GM12892 (cell line): Measurements from ENCODE around the gene SLC52A1.
A peak's percentile ranks its signal among the peaks of the same experiment; 100 is the strongest.

Source experiments
- DNase-seq: peaks from one replicate; pipeline ENCODE4 v3.0.0; 2011; ENCODE audit not compliant: insufficient read length
- FAIRE-seq: peaks from 2 replicates; lab custom pipeline; 2011; peaks lifted over from hg19 to GRCh38; lab: Jason Lieb, UNC
- POLR2A ChIP-seq: IDR thresholded peaks from 2 replicates; pipeline ENCODE4 v1.6.1; 2011; ENCODE audit warnings: low read depth, low read length, control low read depth
- POLR2AphosphoS5 ChIP-seq: IDR thresholded peaks from 2 replicates; pipeline ENCODE4 v1.6.1; 2011; ENCODE audit warnings: low read depth, low read length, control low read depth
- TAF1 ChIP-seq: IDR thresholded peaks from 2 replicates; pipeline ENCODE4 v1.6.1; 2011; ENCODE audit warnings: low read depth, mild to moderate bottlenecking, control low read depth, low read length, borderline replicate concordance

The SLC52A1 gene

GRCh38 chr17:5027916-5028315 lies 7.3 kb downstream of the SLC52A1 start:
- TF ChIP-seq POLR2A = no peak
- no peak for TF ChIP-seq POLR2AphosphoS5
- TF ChIP-seq TAF1 = no peak
- DNase-seq = no peak
- FAIRE-seq = no peak

- TF ChIP-seq POLR2A = no peak
- TF ChIP-seq POLR2AphosphoS5 = no peak
- TF ChIP-seq TAF1 = no peak
- FAIRE-seq = no peak
- DNase-seq = no peak
Observed at GRCh38 chr17:5027299-5027698, 7.9 kb downstream of the SLC52A1 start.

GRCh38 chr17:5024604-5025003 lies 10.6 kb downstream of the SLC52A1 start:
- TF ChIP-seq POLR2AphosphoS5 (no peak), POLR2A (no peak), TAF1 (no peak)
- FAIRE-seq (no peak), DNase-seq (no peak)

GRCh38 chr17:5023588-5024147 lies 11.6 kb downstream of the SLC52A1 start:
- TF ChIP-seq POLR2A (no peak), TAF1 (no peak), POLR2AphosphoS5 (no peak)
- FAIRE-seq (no peak), DNase-seq (no peak)

GRCh38 chr17:5022171-5022711 lies 13.0 kb downstream of the SLC52A1 start:
- no peak for TF ChIP-seq POLR2A
- DNase-seq = no peak
- no peak for FAIRE-seq

- no peak for TF ChIP-seq POLR2A
- no peak for TF ChIP-seq POLR2AphosphoS5
- TF ChIP-seq TAF1 = no peak
- FAIRE-seq = no peak
- no peak for DNase-seq
Observed at GRCh38 chr17:5020502-5021023, 14.7 kb downstream of the SLC52A1 start.

GRCh38 chr17:5019475-5019956 lies 15.7 kb downstream of the SLC52A1 start:
- TF ChIP-seq POLR2AphosphoS5 (no peak), TAF1 (no peak), POLR2A (no peak)
- DNase-seq = peak; percentile 48

GRCh38 chr17:5014357-5014756 lies 20.9 kb downstream of the SLC52A1 start:
- DNase-seq (no peak), FAIRE-seq (no peak)
- no peak for TF ChIP-seq POLR2AphosphoS5
- TF ChIP-seq POLR2A = no peak
- TF ChIP-seq TAF1 = no peak

More at GRCh38 chr17:5019475-5019956, 15.7 kb downstream of the SLC52A1 start:
- no peak for FAIRE-seq

- TF ChIP-seq POLR2AphosphoS5 (no peak), POLR2A (no peak), TAF1 (no peak)
- peak; percentile 93 for FAIRE-seq
- peak; percentile 52 for DNase-seq
Observed at GRCh38 chr17:5011928-5012327, 23.3 kb downstream of the SLC52A1 start.

- no peak for DNase-seq
- TF ChIP-seq POLR2A = no peak
- no peak for TF ChIP-seq TAF1
- no peak for TF ChIP-seq POLR2AphosphoS5
- no peak for FAIRE-seq
Observed at GRCh38 chr17:5003214-5003867, 31.9 kb downstream of the SLC52A1 start.

GRCh38 chr17:5002121-5002788 lies 33.0 kb downstream of the SLC52A1 start:
- DNase-seq (no peak), FAIRE-seq (no peak)
- TF ChIP-seq POLR2AphosphoS5 = no peak
- no peak for TF ChIP-seq TAF1
- no peak for TF ChIP-seq POLR2A

- no peak for TF ChIP-seq TAF1
- no peak for TF ChIP-seq POLR2AphosphoS5
- TF ChIP-seq POLR2A = no peak
- DNase-seq (no peak), FAIRE-seq (no peak)
Observed at GRCh38 chr17:5000237-5000639, 35.0 kb downstream of the SLC52A1 start.
